ENCODE results near the gene ZC3H10.
"Not testable (repeated sequence)": the region's sequence is repeated elsewhere in the genome, so short reads cannot be mapped to it uniquely, and the experiment has no call there.

Gene ZC3H10, protein sequence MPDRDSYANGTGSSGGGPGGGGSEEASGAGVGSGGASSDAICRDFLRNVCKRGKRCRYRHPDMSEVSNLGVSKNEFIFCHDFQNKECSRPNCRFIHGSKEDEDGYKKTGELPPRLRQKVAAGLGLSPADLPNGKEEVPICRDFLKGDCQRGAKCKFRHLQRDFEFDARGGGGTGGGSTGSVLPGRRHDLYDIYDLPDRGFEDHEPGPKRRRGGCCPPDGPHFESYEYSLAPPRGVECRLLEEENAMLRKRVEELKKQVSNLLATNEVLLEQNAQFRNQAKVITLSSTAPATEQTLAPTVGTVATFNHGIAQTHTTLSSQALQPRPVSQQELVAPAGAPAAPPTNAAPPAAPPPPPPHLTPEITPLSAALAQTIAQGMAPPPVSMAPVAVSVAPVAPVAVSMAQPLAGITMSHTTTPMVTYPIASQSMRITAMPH

DNA sequence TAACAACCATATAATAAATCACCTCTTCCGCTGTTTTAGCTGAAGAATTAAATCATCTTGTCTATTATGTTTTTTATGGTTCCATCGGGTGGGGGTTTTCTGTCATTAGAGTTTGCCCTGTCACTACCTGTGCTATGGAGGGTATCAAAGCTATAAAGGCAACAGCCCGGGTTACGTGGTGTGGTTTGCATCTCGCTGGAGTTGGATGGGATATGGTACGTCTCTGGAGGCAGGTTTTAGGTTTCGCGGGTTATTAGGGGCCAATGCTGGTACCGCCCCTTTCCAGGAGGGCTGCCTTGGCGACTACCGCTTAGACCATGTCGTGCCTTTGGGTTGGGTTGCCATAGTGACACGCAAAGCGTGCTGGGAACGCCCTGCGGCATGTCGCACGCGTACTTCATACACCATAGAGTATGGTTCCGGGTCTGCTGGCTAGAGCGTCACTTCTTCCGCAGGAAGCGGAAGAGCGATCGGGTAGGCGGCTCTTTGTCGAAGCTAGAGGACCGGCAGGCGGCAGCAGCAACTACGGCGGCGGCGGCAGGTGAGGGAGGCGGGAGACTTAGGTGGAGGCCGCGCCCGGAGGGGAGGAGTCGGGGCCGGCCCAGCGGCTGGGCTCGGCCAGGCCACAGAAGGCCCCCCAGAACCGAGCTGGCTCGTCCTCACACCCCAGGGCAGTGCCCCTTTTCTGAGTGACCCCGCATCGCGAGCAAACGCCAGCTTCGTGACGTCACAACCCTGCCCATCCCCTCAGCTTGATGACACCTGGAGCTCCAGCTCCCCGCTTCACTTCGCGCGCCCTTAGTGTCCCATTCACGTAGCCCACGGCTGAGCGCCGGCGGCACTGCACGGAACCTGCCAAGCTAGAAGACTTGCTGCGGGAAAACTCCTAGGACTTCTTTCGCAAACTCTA is at the start of gene ZC3H10:
Gene ZC3H10, plus strand, starts transcription at position 489 of the 910 bp plus-strand sequence. CDS start 2,297 bp downstream, outside the sequence.
- in situ Hi-C loops (cut with MboI; ENCODE audit: low pct_unique_long_range_greater_than_20kb, low sequenced_read_pairs) = no loop called here
- peak; percentile 99 for DNase-seq

DNA sequence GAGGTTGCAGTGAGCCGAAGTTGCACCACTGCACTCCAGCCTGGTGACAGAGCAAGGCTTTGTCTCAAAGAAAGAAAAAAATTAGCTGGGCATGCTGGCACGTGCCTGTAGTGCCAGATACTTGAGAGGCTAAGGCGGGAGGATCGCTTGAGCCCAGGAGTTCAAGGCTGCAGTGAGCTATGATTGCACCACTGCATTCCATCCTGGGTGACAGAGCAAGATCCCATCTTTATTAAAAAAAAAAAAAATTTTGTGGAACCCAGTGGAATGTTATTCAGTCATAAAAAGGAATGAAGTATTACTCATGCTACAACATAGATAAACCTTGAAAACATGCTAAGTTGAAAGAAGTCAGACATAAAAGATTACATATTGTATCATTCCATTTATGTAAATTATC is 46.4 kb upstream of the ZC3H10 start:
- DNase-seq = no peak
- in situ Hi-C loops (cut with MboI; ENCODE audit: low pct_unique_long_range_greater_than_20kb, low sequenced_read_pairs) = no loop called here

DNA sequence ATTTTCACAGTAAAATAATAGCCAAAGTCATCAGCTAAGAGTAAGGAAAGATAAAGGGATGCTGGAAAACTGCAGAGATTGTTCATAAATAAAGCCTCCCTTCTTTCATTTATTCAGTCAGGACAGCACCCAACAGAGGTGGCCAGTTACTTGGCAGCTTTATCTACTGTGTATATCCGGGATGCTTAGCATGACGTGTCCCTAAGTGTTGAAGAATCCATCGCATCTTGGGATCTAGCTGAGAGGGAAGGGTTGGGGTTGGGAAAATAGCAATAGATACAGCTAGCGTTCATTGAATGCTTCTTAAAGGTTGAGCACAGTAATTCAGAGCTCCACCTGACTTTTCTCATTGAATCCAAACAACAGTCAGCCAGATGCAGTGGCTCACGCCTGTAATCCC is 43.7 kb upstream of the ZC3H10 start:
- in situ Hi-C loops (cut with MboI; ENCODE audit: low pct_unique_long_range_greater_than_20kb, low sequenced_read_pairs) = no loop called here
- DNase-seq = no peak

DNA sequence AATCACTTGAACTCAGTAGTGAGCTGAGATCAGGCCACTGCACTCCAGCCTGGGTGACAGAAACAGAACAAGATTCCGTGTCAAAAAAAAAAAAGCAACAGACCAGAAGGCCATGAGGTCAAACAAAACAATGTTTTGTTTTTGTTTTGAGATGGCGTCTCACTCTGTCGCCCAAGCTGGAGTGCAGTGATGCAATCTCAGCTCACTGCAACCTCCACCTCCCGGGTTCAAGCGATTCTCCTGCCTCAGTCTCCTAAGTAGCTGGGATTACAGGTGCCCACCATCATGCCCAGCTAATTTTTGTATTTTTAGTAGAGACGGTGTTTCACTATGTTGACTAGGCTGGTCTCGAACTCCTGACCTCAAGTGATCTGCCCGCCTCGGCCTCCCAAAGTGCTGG is 40.1 kb upstream of the ZC3H10 start:
- DNase-seq; in situ Hi-C loops (cut with MboI; ENCODE audit: low pct_unique_long_range_greater_than_20kb, low sequenced_read_pairs): not testable (repeated sequence)

DNA sequence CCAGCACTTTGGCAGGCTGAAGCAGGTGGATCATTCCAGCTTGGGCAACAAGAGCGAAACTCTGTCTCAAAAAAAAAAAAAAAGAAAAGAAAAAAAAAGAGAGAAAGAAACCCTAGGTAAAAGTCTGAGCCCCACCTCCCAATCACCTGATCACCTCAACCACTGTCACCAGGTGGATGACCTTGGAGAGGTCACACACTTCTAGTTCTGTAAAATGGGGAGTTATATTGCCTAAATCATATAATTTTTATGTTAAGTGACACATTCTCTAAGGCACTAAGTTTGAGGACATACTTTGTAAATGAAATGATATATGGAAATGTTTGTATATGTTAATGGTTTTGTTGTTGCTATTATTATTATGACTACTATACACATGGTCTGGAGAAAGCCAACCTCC is 39.6 kb upstream of the ZC3H10 start:
- DNase-seq = no peak
- in situ Hi-C loops (cut with MboI; ENCODE audit: low pct_unique_long_range_greater_than_20kb, low sequenced_read_pairs) = no loop called here

DNA sequence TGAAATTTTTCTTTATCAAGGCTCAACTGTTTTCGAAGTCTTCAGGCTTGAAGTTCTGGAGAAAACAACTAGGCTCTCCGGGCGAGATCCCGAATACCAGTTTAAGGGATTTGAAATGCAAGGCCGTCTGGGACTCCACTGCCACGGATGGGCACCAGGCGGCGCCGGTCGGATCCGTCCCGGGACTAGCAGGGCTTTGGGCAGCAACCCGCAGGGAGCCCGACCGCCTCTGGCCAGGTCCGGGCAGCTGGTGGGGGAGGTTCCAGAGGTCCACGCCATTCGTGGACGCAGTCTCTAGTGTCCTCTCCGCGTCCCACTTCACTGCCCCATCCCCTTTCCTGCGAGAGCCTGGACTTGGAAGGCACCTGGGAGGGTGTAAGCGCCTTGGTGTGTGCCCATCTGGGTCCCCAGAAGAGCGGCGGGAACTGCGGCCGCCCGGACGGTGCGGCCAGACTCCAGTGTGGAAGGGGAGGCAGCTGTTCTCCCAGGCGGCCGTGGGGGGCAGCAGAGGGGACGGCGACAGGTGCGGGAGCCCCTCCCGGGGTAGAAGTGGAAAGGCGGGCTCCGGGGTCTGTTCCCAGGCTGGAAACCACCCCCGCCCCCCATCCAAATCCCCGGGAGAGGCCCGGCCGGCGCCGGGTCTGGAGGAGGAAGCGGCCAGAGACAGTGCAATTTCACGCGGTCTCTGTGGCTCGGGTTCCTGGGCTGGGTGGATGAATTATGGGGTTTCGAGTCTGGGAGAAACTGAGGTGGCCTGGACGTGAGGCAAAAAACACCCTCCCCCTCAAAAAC is 38.9 kb upstream of the ZC3H10 start:
- DNase-seq = peak; percentile 87

DNA sequence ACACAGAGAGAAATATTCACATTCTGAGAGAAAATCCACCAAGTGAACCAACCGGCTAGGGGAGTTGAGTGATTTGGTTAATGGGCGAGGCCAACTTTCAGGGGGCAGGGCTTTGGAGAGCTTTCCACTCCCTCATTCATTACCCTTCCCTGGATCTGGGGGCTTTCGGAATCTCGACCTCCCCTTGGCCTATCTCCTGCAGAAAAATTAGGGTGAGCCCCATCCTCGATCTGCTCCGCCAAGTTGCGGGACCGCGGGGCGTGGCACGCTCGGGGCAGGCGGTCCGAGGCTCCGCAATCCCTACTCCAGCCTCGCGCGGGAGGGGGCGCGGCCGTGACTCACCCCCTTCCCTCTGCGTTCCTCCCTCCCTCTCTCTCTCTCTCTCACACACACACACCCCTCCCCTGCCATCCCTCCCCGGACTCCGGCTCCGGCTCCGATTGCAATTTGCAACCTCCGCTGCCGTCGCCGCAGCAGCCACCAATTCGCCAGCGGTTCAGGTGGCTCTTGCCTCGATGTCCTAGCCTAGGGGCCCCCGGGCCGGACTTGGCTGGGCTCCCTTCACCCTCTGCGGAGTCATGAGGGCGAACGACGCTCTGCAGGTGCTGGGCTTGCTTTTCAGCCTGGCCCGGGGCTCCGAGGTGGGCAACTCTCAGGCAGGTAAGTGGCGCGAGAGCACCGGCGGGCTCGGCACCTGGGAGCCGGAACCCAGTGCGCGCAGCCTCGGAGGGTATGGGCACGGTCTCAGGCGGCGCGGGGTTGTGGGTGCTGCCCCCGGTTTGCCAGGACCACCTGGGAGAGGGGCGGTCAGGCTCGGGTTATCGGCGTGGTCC is 38.1 kb upstream of the ZC3H10 start, which contains the start of gene ERBB3:
Gene ERBB3, plus strand, starts transcription at position 443 of the 833 bp plus-strand sequence. Its CDS starts 136 bp downstream, at position 579.
- peak; percentile 86 for DNase-seq
- in situ Hi-C loops (cut with MboI; ENCODE audit: low pct_unique_long_range_greater_than_20kb, low sequenced_read_pairs) = no loop called here

More for the DNA sequence above, 38.9 kb upstream of the ZC3H10 start:
- in situ Hi-C loops (cut with MboI; ENCODE audit: low pct_unique_long_range_greater_than_20kb, low sequenced_read_pairs) = no loop called here

DNA sequence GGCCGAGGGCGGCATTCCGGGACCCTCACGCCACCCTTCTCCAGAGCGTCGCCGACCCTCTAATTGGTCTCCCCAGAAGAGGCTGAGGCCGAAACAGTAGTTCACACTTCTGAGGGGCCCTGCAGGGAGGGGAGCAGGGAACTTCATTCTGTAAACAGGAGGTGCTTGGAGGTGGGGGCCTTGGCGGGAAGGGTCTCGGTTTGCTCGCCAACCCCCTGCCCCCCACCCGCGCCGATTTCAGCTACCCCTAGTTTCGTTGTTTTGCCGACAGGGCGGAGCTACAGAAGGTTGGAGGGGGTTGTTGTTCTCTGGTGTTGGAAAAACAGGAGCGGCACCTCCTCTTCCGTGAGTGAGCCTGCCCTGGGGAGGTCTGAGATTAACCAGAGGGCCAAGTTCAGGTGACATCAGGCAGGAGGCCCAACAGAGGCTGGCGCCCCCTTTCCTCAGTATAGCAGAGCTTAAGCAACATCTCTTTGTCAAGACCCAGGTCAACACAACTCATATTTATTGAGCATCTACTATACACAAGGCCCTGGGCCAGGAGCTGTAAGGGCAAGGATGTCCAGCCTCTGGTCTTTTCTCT is 37.4 kb upstream of the ZC3H10 start:
- in situ Hi-C loops (cut with MboI; ENCODE audit: low pct_unique_long_range_greater_than_20kb, low sequenced_read_pairs) = no loop called here
- DNase-seq = no peak

DNA sequence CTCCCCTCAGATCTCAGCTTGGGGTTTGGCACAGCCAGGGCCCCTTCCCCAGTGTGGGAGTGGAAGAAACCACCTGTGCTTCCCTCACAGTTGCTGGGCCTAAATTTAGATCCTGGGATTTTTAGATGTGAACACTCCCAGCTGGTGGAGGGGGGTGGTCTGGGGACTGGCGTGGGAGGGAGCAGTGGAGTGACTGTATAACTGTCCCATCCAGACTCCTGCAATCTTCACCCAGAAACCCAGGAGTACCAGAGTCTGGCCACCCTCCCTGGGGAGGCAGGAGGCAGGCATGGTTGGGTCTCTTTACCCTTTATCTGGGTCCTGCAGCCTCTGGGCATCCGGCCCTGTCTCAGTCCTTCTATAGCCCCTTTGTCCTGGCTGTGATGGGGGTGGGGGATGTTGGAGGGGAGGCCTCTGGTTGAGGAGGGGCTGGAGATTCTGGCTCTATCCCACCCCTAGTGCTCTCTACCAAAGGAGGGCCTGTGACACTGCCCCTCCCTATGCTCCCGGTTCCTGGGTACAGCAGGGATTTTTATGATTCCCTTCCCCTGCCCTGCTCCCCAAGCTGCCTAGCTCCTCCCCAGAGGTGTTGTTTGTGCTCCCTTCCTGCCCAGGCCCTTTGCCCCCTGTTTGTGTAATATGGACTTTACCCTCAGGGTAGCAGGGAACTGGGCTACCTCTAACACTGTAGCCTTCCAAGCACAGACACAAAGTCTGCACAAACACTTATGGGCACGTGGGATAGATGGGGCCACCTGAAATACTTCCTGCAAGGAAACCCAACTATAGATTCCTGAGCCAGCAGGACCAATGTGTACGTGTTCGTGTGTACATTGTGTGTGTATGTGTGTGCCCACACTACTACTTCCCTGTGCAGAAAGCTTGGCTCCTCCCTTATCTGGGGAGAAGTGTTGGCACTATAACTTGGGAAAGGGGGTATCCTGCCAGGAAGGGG is 36.4 kb upstream of the ZC3H10 start:
- no peak for DNase-seq
- in situ Hi-C loops (cut with MboI; ENCODE audit: low pct_unique_long_range_greater_than_20kb, low sequenced_read_pairs) = no loop called here

DNA sequence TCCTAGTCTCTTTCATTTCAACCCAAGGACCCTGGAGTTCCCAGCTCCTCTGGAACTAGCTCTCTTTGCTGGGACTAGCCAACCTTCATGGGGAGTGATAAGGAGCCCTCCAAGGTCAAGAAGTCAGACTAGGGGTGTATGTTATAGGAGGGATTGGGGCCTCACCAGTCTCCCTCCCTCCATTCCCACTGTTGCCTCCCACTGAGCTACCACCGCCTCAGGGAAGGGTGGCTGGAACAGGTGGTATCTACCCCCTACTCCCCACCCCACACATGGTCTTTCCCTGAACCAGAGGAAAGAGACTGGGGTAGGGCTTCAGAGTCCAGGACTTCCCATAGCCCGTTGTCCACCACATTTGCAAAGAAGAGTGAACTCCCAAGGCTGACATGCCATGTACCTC is 35.7 kb upstream of the ZC3H10 start:
- in situ Hi-C loops (cut with MboI; ENCODE audit: low pct_unique_long_range_greater_than_20kb, low sequenced_read_pairs) = no loop called here
- DNase-seq = no peak

DNA sequence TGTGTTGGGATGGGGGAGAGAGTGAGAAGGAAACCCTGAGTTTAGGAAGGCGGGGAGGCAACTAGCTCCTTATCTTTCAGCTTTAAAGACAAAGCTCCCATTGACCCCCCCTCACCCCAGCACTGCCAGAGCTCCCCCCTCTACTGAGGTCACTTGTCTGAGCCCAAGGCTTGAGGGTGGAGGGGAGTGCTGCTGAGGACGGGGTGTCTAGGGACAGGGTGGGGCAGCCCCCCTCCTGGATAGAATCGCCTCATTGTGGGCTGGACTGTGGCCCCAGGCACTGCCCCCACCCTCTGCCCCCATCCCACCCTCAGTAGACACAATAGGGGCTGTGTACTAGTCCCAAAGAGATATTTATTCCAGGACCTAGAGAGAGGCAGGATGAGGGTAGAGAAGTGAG is 35.1 kb upstream of the ZC3H10 start:
- in situ Hi-C loops (cut with MboI; ENCODE audit: low pct_unique_long_range_greater_than_20kb, low sequenced_read_pairs) = no loop called here
- DNase-seq = no peak

DNA sequence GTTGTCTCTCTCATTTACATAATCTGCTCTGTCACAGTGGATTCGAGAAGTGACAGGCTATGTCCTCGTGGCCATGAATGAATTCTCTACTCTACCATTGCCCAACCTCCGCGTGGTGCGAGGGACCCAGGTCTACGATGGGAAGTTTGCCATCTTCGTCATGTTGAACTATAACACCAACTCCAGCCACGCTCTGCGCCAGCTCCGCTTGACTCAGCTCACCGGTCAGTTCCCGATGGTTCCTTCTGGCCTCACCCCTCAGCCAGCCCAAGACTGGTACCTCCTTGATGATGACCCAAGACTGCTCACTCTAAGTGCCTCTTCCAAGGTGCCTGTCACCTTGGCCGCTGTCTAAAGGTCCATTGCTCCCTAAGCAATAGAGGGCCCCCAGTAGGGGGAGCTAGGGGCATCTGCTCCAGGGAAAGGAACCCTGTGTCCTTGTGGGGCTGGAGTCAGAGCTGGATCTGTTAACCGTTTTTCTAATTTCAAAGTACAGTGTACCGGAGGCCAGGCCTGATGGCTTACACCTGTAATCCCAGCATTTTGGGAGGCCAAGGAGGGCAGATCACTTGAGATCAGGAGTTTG is 33.0 kb upstream of the ZC3H10 start:
- in situ Hi-C loops (cut with MboI; ENCODE audit: low pct_unique_long_range_greater_than_20kb, low sequenced_read_pairs) = no loop called here
- peak; percentile 57 for DNase-seq

DNA sequence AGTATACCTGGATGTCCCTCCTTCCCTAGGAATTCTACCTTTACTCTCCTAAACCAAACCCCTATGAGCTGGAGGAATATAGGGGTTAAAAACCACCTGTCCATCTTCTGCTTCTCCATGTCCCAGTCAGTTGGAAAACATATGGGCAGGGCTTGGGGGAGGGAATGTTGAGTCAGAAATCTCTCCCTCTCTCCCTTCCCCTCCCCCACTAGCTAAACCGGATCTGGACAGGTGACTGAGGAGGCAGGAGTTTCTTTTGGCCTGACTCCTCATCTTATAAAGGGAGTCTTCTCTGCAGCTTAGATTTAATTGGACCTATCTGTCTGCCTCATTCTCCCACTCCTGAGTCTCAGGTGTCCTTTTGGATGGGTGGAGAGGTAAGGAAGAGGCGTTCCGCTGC is 32.0 kb upstream of the ZC3H10 start:
- DNase-seq = no peak
- in situ Hi-C loops (cut with MboI; ENCODE audit: low pct_unique_long_range_greater_than_20kb, low sequenced_read_pairs) = no loop called here

DNA sequence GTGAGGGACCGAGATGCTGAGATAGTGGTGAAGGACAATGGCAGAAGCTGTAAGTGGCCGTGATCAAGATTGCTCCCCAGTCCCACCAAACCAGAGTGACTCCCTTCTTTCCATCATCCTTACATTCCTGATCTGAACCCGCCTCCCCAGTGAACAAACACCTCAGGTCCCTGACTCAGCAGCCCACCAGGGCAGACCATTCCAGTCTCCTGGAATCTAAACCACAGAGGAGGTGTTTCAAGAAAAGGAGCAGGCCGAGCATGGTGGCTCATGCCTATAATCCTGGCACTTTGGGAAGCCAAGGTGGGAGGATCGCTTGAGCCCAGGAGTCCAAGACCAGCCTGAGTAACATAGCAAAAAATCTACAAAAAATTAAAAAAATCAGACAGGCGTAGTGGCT is 31.5 kb upstream of the ZC3H10 start:
- in situ Hi-C loops (cut with MboI; ENCODE audit: low pct_unique_long_range_greater_than_20kb, low sequenced_read_pairs) = no loop called here
- no peak for DNase-seq

DNA sequence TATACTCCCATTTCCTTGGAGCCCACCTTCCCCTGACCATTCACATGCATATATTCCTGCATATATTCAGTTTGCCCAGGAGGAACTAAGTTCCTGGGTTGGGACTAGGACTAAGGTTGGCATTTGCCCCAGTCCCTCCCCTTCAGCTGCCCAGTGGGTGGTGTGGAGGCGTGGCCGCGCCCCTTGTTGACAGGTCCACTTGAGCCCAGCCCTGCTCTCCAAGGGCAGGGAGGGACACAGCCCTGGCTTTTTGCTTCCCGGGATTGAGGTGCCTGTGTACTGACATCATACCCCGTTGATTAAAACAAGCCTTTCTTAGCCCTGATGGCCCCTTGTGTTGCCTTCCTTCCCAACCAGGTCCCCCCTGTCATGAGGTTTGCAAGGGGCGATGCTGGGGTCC is 30.8 kb upstream of the ZC3H10 start:
- no peak for DNase-seq
- in situ Hi-C loops (cut with MboI; ENCODE audit: low pct_unique_long_range_greater_than_20kb, low sequenced_read_pairs) = no loop called here

DNA sequence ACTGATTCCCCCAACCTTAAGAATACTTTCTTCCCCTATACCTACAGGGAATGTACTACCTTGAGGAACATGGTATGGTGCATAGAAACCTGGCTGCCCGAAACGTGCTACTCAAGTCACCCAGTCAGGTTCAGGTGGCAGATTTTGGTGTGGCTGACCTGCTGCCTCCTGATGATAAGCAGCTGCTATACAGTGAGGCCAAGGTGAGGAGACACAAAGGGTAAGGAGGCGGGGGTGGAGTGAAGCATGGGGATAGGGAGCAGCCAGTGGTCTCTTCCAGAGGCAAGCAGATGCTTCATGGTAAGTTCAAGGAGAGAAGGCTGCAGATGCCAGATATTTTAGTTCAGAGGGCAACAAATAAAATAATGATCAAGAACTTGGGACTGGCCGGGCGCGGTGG is 20.3 kb upstream of the ZC3H10 start:
- in situ Hi-C loops (cut with MboI; ENCODE audit: low pct_unique_long_range_greater_than_20kb, low sequenced_read_pairs) = no loop called here
- DNase-seq = no peak

DNA sequence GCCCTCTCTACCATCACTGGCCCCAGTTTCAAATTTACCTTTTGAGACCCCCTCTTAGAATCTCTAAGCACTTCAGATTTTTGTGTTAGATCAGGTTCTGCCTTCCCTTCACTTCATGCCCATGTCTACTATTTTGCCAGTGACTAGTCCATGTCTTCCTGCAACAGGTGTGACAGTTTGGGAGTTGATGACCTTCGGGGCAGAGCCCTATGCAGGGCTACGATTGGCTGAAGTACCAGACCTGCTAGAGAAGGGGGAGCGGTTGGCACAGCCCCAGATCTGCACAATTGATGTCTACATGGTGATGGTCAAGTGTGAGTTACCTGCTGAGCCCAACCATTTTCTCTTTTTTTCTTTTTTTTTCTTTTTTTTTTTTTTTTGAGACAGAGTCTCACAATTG is 19.5 kb upstream of the ZC3H10 start:
- in situ Hi-C loops (cut with MboI; ENCODE audit: low pct_unique_long_range_greater_than_20kb, low sequenced_read_pairs) = no loop called here
- no peak for DNase-seq
